PFSK-1 (cell line): ENCODE data around the gene NCAN.

ENCODE experiments used
- FOXP2 ChIP-seq: optimal IDR thresholded peaks from 2 replicates; pipeline ENCODE3; 2011; ENCODE audit warnings: borderline replicate concordance, control low read depth, inconsistent platforms; ENCODE audit not compliant: insufficient read depth; ENCODE audit errors: extremely low read length, extremely low read depth
- POLR2AphosphoS5 ChIP-seq: IDR thresholded peaks from 2 replicates; pipeline ENCODE4 v1.6.1; 2012; ENCODE audit warnings: low read depth, mild to moderate bottlenecking, control low read depth, low read length, moderate library complexity
- SIN3A ChIP-seq: IDR thresholded peaks from 2 replicates; pipeline ENCODE4 v1.6.1; 2012; ENCODE audit warnings: mild to moderate bottlenecking, low read length, moderate library complexity, borderline replicate concordance; ENCODE audit not compliant: insufficient read depth
- TAF1 ChIP-seq: IDR thresholded peaks from 2 replicates; pipeline ENCODE4 v1.6.1; 2012; ENCODE audit warnings: low read length, control low read depth, borderline replicate concordance; ENCODE audit not compliant: insufficient read depth
- TF ChIP-seq, protein P1 (sequence below), 2 experiments: IDR thresholded peaks; 2 replicates each; pipeline versions ENCODE4 v1.6.1 to v1.8.0; 2011 to 2012; ENCODE audit warnings: low read depth in 2 of 2, low read length in 2 of 2, control low read depth in 1 of 2, inconsistent platforms in 1 of 2, mild to moderate bottlenecking in 1 of 2, moderate library complexity in 1 of 2; ENCODE audit not compliant: insufficient read depth in 1 of 2

NCAN gene

DNA sequence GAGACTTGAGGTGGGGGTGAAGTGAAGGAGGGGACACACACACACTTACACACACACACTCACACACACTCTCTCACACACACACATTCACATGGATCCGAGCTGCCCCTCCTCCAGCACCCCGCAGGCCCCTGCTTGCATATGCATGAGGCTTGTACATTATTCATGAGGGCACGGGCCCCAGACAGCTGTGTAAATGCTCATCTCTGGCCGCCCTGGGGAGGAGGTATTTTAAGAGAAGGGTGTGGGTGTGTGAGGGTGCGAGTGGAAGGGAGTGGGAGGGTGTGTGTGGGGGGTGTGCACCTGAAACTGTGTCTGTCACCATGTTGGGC, 2.4 kb downstream of the NCAN start:
- TF ChIP-seq TAF1 (no peak), FOXP2 (no peak), SIN3A (no peak), POLR2AphosphoS5 (no peak)
- TF ChIP-seq, protein P1, sequence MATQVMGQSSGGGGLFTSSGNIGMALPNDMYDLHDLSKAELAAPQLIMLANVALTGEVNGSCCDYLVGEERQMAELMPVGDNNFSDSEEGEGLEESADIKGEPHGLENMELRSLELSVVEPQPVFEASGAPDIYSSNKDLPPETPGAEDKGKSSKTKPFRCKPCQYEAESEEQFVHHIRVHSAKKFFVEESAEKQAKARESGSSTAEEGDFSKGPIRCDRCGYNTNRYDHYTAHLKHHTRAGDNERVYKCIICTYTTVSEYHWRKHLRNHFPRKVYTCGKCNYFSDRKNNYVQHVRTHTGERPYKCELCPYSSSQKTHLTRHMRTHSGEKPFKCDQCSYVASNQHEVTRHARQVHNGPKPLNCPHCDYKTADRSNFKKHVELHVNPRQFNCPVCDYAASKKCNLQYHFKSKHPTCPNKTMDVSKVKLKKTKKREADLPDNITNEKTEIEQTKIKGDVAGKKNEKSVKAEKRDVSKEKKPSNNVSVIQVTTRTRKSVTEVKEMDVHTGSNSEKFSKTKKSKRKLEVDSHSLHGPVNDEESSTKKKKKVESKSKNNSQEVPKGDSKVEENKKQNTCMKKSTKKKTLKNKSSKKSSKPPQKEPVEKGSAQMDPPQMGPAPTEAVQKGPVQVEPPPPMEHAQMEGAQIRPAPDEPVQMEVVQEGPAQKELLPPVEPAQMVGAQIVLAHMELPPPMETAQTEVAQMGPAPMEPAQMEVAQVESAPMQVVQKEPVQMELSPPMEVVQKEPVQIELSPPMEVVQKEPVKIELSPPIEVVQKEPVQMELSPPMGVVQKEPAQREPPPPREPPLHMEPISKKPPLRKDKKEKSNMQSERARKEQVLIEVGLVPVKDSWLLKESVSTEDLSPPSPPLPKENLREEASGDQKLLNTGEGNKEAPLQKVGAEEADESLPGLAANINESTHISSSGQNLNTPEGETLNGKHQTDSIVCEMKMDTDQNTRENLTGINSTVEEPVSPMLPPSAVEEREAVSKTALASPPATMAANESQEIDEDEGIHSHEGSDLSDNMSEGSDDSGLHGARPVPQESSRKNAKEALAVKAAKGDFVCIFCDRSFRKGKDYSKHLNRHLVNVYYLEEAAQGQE (IDR thresholded peaks at IDR 0.05; ENCODE audit: insufficient read depth in 1 of 2, low read depth in 2 of 2, low read length in 2 of 2) = no peak; a peak in 1 of 4 replicates

GRCh38 chr19:19214892-19215291, 3.1 kb downstream of the NCAN start:
- no peak for TF ChIP-seq TAF1
- TF ChIP-seq, protein P1 (IDR thresholded peaks at IDR 0.05; ENCODE audit: insufficient read depth in 1 of 2, low read depth in 2 of 2, low read length in 2 of 2) = peak; percentile 99
- no peak for TF ChIP-seq SIN3A

DNA sequence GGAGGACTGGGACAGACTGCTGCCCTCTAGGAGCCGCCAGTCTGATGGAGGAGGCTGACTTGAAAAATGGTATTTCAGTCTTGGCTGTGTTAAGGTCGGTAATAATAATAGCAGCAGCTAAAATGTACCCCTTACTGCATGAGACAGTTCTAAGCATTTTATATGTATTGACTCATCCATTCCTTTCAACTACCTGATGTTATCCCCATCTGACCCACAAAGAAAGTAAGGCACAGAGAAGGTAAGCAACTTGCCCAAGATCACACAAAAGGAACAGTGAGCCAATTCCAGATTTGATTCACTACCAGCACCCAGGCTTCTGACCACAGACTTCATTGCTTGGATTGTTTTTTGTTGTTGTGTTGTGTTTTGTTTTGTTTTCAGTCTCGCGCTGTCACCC, 4.0 kb downstream of the NCAN start:
- no peak for TF ChIP-seq TAF1
- no peak for TF ChIP-seq FOXP2
- no peak for TF ChIP-seq POLR2AphosphoS5
- TF ChIP-seq, protein P1 (IDR thresholded peaks at IDR 0.05; ENCODE audit: insufficient read depth in 1 of 2, low read depth in 2 of 2, low read length in 2 of 2) = no peak
- TF ChIP-seq SIN3A = no peak

DNA sequence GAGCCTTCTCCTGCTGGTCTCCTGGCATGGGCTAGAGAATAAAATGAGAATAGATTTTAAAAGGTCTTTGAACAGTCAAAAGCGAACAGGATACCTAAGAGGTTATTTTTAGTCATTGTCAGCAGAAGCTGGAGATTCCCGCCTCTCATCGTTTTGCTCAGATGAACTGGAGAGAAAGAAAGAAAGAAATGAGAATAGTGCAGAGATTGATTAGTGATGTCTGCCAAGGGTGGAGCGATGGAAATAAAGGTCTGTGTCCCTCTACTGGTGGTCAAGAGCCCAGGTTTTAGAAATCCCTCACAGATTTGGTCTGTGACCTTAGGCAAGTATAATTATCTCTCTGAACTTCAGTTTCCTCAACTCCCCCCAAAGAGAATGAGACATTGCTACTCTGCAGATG, 5.3 kb downstream of the NCAN start:
- TF ChIP-seq, protein P1 (IDR thresholded peaks at IDR 0.05; ENCODE audit: insufficient read depth in 1 of 2, low read depth in 2 of 2, low read length in 2 of 2) = no peak
- no peak for TF ChIP-seq FOXP2
- no peak for TF ChIP-seq SIN3A
- no peak for TF ChIP-seq POLR2AphosphoS5
- TF ChIP-seq TAF1 = no peak

DNA sequence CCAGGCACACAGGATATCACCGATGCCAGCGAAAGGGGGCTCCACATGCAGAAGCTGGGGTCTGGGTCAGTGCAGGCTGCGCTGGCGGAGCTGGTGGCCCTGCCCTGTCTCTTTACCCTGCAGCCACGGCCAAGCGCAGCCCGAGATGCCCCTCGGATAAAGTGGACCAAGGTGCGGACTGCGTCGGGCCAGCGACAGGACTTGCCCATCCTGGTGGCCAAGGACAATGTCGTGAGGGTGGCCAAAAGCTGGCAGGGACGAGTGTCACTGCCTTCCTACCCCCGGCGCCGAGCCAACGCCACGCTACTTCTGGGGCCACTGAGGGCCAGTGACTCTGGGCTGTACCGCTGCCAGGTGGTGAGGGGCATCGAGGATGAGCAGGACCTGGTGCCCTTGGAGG, 7.2 kb downstream of the NCAN start:
- TF ChIP-seq SIN3A = no peak
- TF ChIP-seq POLR2AphosphoS5 = no peak
- no peak for TF ChIP-seq FOXP2
- TF ChIP-seq, protein P1 (IDR thresholded peaks at IDR 0.05; ENCODE audit: insufficient read depth in 1 of 2, low read depth in 2 of 2, low read length in 2 of 2) = no peak
- TF ChIP-seq TAF1 = no peak
